HTR-8/SVneo (cell line): Measurements from ENCODE around the gene ANAPC15.

Experiments used
- DNase-seq: peaks from one replicate; pipeline ENCODE4 v3.0.0; 2011; ENCODE audit warnings: low spot score, mixed read lengths; ENCODE audit not compliant: insufficient read length
- FAIRE-seq: peaks from 2 replicates; lab custom pipeline; 2011; peaks lifted over from hg19 to GRCh38; lab: Jason Lieb, UNC

The ANAPC15 gene

DNA sequence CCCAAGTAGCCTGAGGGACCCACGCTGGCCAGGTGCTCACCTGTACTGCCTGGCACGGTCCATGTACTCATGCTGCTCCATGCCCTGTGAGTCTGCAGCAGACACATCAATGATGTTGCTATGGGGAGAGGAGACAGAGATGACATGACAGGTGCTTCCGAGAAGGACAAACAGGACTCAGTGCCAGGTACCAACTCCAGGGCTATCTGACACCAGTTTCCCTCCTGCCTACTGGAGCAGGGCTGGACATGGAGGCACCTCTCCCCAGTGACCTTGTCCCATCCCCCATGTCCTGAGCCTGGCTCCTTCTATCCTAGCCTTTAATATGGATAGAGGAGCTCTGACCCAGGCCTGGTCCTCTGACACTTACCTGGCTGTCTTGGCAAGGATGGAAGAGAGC is 13.8 kb downstream of the ANAPC15 start:
- no peak for FAIRE-seq
- no peak for DNase-seq

DNA sequence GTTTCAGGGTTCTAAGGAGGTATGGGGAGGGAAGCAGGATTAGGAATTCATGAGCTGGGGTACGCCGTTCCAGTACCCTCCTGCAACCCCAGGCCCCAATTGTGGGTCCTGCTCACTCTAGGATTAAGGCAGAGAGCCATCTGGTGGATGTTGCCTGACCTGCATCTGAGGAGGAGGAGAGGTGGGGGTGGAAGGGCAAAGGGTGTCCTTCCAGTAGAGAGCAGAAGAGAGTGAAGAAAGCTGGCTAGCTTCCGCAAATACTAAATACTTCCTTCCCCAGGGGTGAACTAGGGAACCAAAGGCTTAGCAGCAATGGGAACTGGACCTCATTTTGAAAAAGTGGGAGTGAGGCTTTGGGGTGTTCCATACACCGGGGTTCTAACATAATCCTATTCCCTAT is 21.2 kb downstream of the ANAPC15 start:
- DNase-seq, result peak; percentile 64
- FAIRE-seq, result peak; percentile 59

DNA sequence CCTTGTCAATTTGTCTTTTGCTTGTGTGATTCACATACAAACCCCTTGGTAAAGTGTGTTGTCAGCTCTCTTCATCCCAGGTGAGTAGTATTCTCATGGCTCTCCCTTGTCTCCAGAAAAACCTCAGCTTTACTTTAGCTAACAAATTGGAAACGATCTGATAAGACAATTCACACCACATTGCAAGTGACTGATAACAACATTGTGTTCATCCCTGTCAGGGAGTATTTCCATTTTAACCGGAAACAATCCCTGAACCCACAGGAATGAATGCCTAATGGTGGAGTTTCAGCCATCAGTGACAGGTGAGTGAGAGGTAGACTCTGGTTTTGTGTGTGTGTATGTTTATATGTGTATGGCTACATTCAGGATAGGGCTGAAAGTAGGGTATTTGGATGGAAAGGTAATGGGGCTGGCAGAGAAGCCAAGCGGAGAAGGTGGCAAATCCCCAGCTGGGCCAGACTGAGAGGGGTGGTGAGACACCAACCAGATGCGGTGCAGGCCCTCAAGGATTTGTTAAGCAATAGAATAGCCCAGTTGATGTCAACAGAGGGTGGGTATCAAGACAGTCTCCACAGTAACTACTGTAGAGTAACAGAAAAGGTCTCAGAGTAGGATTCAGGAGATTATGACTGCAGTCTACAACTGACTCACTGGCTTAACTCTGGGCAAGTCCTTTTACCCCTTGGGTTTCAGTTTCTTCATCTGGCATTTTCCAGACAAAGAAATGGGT is 24.3 kb downstream of the ANAPC15 start:
- no peak for DNase-seq
- FAIRE-seq, result peak; percentile 52

DNA sequence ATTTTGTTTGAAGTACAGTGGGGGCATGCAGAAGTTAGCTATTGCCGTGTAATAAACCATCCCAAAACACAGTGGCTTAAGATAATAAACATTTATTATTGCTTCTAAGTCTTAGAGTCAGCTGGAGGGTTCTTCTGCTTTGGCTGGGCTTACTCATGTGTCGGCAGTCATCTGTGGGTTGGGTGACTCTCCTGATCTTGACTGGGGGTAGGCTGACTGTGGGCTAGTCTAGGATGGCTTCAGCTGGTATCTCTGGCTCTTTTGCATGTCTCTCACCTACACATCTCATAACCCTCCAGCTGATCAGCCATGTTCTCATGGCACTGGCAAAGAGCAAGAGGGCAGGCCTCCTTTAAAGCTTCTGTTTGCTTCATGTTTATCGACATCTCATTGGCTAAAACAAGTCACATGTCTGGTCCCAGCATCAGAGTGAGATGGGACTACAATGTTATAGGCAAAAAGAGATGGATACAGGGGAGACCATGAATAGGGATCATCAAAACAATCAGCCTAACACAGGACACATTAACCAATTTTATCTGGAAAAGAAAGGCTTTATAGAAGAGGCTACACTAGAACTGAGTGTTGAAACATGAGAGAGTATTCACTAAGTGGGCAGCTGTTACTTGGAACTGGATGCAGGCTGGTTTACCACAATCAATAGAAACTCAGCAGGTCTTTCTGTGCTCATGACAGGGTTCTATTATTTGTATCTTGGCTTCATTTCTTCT is 26.7 kb downstream of the ANAPC15 start:
- DNase-seq (no peak), FAIRE-seq (no peak)

DNA sequence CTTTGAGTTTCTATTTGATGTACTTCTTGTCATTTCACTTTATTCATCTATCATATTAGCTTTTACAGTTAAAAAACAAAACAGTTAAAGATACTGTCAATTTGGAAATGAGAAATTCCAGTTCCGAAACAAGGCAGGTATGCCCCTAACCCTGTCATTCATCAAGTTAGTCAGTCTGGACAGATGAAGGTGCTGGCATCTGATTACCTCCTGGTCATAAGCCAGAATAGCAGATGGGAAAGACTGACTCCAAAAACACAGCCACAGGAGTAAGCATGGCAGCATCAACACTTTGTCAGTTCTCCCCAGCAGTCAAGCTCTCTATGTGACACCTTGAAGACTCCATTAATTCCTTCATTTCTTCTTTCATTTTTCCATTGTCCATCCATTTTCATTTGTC is 27.5 kb downstream of the ANAPC15 start:
- no peak for DNase-seq
- no peak for FAIRE-seq

DNA sequence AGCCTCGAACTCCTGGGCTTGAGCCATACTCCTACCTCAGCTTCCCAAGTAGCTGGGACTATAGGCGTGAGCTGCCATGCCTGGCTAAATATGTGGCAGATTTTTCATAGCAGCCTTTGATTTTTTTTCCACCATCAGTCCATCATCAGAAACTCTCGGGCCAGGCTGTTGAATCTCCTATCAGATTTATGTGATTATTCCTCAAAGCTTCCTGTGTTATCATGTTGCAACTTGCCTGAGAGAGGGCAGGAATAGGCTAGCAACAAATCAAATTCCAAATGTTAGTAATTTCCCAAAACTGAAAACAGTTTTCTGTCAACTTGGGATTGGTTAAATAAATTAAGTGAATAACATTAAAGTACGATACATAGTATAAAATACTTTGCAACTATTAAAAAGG is 28.4 kb downstream of the ANAPC15 start:
- DNase-seq (no peak), FAIRE-seq (no peak)

DNA sequence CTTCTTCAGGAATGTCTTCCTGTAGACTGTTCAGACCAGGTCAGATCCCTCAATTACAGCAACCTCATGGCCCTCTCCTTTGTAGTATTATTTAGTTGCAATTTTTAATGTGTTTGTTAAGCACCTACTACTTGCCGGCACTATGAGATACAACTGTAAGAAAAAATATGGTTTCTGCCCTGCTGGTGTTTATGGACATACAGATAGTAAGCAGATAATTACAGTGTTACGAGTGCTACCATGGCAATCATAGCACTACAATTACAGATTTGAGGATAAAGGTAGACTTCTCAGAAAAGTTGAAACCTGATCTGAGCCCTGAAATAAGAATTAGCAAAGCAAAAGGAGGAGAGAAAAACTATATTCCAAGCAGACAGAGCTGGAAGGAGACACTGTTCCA is 29.1 kb downstream of the ANAPC15 start:
- no peak for FAIRE-seq
- DNase-seq, result no peak

DNA sequence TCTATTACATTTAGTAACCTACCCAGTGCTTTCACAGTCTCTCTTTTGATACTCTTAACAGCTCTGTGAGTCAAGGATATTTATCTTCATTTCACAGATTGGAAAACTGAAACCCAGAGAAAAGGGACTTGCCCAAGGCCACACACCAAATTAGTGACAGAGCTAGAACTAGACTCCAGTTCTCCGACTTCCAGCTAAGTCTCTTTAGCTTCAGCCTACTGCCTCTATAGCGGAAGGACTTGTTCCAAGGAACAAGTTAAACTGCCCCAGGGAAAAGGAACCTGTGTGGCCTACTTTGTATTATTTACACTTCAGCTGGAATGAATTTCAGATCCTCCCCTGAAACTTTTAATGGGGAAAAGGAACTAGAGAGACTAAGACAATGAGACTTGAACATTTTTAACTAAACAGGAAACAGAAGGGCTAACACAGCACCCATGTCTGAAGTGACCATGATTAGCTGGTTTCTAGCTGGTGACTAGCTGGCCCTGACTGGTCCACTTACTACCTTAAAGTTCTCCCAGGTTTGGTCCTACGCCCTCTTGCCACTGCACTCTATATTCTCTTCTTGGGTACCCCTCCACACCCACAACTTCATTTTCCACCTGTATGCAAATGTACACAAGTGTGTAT is 30.6 kb downstream of the ANAPC15 start:
- no peak for DNase-seq
- no peak for FAIRE-seq

DNA sequence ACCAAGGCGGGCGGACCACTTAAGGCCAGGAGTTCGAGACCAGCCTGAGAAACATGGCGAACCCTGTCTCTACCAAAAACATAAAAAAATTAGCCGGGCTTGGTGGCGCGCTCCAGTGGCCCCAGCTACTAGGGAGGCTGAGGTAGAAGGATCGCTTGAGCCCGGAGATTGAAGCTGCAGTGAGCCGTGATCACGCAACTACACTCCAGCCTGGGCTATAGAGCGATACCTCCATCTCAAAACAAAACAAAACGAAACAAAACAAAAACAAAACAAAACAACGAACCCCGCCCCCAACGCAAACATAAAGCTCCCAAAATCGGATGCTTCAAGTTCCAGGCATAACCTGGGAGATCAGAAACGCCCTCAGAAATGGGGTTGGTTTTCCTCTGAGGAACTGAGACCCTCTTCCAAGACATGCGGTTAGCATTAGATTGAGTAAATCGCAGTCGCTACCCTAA is 31.3 kb downstream of the ANAPC15 start:
- DNase-seq, result no peak
- FAIRE-seq, result no peak

DNA sequence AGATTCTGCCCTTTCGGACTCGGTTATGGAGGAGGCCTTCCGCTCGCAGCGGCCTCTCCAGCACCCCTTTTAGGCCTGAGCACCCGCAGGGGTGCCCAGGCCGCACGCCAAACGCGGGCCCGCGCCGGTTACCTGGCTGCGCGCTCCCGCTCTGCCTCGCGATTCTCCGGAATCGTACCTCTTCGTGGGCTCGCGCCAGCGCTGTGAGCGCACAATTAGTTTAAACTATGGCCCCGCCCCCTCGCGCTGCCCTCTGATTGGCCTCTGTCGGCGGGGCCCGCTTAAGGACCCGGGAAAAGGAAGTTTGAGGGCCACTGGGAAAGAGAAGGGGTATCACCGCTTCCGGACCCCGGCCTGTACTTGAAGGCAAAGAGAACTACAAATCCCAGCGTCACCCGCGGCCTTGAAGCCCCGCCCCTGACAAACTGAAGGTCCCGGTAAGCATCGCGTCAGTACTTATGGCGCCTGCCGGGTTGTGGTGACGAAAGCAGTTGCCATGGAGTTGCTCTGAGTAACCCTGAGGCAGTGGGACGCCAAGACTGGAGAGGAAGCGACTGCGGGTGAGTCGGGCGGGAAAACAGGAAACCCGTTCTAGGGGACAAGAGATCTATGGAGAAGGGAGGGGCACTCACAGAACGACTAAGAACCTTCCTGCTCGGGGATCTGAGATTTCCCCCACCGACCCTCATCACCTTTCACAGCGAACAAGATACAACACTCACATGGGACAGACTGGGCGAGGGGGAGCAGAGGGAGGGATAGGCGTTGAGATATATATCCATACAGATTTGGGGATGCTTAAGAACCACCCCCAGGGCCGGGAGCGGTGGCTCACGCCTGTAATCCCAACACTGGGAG is 31.9 kb downstream of the ANAPC15 start, which contains the start of the genes LRRC51 and NUMA1:
Gene LRRC51 (plus strand): TSS at position 525 of the 858 bp plus-strand sequence. CDS start 8,234 bp downstream, outside the sequence.
Gene NUMA1 (minus strand): TSS at position 217 of the 858 bp plus-strand sequence. CDS start 44,599 bp downstream, outside the sequence.
- peak; percentile 99 for DNase-seq
- FAIRE-seq, result peak; percentile 97

DNA sequence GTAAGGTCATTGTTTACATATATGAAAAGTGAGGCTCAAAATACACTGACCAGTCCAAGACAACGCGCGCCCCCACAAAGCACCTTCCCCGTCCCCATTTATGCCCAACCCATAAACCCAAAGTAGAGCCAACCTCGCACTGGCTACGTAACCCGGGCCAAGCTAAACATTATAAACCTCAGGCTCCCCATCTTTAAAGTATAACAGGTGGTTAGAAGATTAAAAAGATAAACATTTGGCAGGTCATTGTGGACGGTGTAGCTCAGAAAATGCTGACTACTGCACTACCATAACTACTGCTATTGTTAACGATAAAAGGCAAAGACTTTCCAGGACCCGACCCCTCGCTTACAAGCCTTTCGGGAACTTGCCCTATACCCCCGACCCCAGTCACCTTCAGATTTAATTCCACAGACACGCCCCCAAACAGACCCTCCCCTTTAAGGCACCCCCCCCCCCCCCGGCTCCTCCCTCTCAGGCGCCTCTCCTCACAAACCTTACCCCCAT is 32.6 kb downstream of the ANAPC15 start:
- FAIRE-seq, result no peak
- peak; percentile 72 for DNase-seq

DNA sequence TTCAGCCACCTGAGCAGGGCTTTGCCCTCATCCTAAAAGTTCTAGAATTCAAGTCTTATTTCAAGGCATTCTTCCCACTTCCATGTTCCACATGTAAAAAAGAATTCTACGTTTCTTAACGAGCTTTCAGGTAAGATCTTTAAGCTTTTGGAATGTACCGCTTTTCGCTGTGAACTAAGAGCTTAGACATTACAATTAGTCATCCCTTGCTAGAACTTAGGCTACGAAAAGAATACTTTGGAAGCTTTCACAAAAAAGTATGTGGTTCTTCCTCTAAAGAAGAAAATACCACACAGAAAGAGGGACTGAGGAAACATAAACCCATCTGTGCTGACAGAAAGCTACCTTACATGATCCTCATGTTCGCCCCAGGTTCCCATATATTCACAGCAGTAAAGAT is 34.0 kb downstream of the ANAPC15 start:
- DNase-seq, result no peak
- FAIRE-seq, result no peak

DNA sequence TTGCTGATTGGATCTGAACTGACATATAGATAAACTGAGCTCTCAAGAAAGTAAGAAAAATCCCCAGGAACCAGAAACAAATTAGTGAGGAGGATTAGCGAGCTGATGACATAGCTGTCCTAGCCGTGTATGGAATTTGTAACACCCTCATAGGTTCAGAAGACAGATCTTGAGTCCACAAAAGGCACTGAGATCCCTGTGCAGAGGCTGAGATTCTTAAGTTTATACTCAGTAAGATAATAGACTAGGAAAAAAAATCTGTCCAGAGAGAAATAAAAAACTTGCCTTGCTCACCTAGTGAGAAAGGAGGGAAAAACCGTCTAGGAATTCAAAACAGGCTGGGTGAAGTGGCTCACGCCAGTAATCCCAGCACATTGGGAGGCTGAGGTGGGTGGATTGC is 36.7 kb downstream of the ANAPC15 start:
- FAIRE-seq (no peak), DNase-seq (no peak)

DNA sequence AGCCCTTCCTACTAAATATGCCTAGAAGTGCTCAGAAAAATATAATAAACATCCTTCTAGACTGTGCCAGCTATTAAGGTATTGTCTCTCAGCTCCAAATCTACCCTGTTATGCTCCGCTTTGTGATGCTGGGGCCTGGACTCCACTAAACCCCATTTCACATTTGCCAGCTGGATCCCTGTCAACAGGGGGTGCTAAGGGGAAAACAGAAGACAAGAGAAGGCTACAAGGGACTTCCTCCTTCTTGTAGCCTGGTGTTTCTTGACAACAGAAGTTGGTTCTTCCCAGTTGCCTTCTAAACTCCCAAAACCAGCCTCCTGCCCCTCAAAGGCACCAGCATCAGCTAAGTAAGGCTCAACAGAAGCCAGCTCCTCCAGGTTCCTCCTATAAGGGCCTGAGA is 37.4 kb downstream of the ANAPC15 start:
- FAIRE-seq (no peak), DNase-seq (no peak)

DNA sequence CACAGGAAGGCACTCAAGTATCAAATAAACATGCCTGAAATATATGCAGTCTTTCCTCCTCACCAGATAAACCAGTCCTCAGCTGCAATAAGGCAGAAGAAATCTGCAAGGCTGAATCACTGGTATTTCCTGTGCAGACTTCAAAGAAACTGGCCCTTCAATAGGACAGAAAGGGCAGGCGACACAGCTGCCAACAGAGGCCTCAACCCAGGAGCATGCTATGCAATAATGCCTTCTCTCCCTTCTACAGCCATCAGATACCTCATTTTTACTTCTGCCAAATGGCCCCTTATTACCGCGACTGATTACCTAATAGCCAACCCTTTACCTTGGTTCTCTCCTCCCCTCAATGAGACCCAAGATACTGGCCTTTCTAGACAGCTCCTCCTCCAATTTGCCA is 40.1 kb downstream of the ANAPC15 start:
- FAIRE-seq, result peak; percentile 88
- peak; percentile 59 for DNase-seq

DNA sequence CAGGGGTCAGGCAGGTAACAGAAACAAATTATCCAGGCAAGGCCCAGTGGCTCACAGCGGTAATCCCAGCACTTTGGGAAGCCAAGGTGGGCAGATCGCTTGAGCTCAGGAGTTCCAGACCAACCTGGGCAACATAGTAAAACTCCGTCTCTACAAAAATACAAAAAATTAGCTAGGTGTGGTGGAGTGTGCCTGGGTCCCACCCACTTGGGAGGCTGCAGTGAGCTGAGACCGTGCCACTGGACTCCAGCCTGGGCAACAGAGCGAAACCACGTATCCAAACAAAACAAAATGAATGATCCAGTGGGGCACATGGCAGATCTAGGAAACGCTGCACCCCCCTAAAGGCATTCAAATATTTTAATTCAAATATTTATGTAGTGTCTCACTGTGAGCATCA is 42.0 kb downstream of the ANAPC15 start:
- no peak for FAIRE-seq
- no peak for DNase-seq

DNA sequence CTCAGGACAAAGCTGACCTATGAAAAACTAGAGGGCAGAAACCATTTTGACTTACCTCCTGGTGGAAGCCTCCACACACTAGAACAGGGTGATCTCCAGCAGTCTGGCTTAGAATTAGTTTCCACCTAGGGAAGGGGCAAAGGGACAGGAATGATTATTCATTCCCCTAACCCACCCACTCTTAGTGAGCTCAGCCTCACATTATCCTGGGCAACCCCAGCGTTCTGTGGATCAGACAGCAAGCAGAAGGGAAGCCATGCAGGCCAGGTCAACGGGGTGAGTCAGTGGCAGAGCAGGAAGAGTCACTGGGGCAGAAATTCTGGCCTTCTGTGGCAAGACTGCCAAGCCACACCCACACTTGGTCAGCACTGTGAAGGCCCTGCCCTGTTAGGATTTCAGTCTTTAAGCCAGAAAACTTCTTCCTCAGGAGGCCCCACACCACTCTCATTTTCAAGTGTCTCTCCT is 42.7 kb downstream of the ANAPC15 start:
- peak; percentile 84 for DNase-seq
- FAIRE-seq, result peak; percentile 93

DNA sequence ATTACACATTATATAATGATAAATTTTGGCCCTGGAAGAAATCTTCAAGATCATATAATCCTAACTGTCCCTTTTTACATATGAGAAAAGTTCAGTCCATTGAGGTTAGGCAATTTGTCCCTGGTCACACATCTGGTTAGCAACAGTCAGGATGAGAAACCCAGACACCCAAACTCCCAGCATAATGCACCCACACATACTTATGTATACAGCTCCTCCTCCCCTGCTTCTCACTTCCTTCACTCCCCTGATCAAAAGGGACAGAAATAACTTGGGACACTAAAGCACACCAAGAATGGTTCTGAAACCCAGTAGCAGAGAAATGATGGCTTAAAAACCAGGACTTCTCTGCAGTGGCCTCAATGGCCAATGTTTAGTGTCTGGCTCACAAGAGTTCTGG is 43.3 kb downstream of the ANAPC15 start:
- FAIRE-seq (no peak), DNase-seq (no peak)

DNA sequence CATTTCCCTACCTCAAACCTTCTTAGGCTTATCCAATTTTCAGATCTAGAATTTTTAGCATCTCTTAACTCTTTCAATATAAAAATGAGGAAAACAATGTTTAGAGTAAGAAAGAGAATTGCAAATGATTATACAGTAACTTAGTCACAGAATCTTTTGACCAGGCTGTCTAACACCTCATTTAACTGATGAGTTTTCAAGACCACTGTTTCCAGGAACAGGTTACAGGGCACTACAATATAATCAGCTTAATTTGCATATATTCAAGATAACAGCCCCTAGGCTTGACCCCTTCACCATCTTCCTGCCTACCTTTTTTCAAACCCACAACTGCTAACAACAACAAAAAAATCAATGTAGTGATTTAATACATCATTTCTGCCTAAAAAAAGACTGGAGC is 44.8 kb downstream of the ANAPC15 start:
- DNase-seq (no peak), FAIRE-seq (no peak)

DNA sequence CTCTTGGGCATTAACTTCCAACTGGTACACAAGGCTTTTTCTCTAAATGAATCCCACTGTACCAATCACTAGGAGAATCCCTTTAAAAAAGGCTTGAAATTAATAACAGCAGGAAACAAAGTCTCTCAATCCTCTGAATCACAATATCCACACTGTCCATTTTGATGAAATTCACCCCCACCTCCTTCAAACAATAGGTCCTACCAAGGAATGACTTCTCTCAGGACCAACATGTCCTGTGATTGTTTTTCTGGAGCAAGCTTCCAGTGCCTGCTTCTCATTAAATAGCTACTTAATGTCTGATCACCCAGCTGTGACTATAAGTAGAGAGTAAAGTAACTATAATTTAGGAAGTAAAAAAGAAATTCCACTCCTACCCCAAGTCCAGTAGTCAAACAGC is 45.2 kb downstream of the ANAPC15 start:
- DNase-seq (no peak), FAIRE-seq (no peak)
